GM21619 (cell line): ENCODE data around the gene ANKRD44.

Experiments used
- ATAC-seq: cut with Tn5 transposase; IDR thresholded peaks from one replicate; pipeline ENCODE4 v1.9.1; 2021; ENCODE audit not compliant: unreplicated experiment

ANKRD44 gene

GRCh38 chr2:197322724-197323720, 12.4 kb upstream of the ANKRD44 start:
- ATAC-seq, result peak; percentile 55

DNA sequence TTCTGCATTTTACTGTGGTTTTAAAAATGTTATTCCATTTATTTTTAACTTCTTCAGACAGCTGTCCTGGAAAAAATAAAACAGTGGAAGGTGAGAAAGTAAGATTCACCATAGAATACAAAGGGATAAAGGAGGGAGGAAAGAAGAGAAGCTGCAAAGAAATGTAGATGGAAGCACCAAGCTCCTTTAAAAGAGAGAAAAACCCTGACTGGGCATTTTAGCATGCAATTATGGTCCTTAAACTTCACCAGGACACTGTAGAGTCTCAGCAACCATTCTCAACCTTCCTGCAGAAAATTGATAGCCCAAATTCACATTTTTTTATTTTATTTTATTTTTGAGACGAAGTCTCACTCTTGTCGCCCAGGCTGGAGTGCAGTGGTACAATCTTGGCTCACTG, 11.6 kb upstream of the ANKRD44 start:
- ATAC-seq, result no peak

DNA sequence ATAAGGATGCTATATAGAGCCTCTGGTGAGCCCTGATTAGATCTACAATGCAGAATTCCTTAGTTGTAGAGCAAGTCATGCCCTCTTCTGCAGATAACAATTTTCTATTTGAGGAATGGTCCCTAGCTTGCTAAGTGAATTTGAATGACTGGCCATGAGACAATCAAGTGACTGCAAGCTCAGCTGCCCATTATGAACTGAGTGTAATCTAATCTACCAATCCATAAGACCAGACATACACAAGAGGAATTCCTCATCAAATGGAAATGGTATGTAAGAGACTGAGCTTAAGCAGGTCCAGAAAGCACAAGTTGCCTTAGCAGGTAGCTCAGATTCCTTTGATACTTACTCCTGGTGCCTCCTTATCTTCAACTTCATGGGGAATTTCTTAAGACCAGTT, 4.8 kb upstream of the ANKRD44 start:
- no peak for ATAC-seq

DNA sequence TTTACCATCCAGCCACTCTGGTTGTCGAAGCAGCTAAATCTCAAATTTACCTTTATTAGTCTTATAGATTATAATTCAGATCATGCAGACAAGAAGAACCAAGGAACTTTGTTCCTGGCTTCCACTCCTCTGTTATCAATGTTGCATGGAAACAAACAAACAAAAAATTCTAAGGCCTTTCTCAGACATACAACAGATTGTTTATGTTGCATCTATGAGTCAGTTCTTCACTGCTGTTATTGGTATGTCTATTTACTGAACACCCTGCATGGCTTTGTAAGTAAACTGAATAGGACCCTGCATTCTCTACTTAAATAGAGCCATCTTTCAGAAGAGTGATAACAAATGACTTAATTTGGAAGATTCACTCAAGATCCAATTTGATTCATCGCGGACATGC, 1.6 kb upstream of the ANKRD44 start:
- no peak for ATAC-seq

- no peak for ATAC-seq
These were observed 947 bp upstream of the ANKRD44 start for GRCh38 chr2:197311421-197312033.

DNA sequence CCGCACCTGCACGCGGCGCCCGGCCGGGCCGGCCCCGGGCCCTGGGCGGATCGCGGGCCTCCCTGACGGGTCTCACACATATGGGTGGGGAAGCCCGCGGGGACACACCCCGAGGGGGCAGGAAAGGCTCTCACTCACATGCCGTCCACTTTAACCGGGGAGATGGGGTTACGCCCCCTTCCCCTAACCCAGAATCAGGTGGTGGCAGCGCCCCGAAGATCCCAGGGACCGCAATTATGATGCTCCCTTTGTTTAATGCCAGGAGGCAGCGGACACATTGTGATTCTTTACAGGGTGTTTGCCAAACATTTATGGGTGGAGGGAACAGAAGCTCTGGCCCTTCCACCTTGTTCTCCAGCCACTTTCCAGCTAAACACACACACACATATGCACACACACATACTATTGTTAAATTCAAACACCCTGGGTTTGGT, 424 bp upstream of the ANKRD44 start:
- ATAC-seq, result no peak

DNA sequence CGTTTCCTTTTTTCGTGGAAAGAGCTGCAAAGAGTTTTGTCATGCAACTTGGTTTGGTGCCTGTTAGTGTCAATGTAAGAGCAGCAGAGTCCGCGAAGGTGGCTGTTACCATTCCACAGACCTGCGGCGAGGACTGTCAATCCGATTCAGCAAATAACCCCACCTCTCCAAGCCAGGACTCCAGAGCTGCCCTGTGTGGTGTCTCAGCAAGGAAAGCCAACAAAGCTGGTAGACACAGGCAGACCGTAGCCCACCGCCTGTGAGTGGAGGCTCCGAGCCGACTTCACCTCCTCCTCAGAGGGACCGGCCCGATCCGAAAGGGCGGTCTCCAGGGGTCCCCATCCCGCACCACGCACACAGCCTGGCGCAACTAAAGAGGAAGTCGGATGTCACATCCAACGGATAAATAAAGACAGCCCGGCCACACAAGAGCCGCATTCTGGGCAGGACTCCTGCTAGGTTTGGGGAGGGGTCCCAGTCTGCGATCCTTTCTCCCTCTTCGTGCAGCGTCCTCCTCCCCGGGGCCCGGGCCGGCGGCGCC, 819 bp downstream of the ANKRD44 start:
- no peak for ATAC-seq

GRCh38 chr2:197308996-197309690, 1.4 kb downstream of the ANKRD44 start:
- ATAC-seq, result no peak

- ATAC-seq, result no peak
These were observed 2.0 kb downstream of the ANKRD44 start for GRCh38 chr2:197308585-197308984.

DNA sequence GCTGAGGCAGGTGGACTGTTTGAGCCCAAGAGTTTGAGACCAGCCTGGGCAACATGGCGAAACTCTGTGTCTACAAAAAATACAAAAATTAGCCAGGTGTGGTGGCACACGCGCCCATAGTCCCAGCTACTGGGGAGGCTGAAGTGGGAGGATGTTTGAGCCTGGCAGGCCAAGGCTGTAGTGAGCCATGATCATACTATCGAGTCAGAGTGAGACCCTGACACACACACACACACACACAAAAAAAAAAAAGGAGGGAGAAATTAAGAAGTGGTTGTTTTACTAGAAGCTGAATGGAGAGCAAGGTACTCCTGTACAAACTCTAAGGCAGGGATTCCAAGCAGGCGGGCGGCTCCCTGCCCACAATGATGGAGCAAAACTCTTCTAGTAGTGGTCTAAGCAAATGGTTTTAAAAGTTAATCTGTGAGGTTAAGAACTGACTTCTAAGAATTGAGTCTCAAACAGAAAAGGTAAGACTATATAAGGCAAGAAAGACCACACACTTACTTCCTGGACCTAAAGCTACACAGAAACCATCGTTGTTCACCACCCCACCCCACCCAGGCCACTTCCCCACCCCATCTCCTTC, 2.6 kb downstream of the ANKRD44 start:
- peak; percentile 19 for ATAC-seq

GRCh38 chr2:197307236-197307932, 3.2 kb downstream of the ANKRD44 start:
- ATAC-seq, result no peak

DNA sequence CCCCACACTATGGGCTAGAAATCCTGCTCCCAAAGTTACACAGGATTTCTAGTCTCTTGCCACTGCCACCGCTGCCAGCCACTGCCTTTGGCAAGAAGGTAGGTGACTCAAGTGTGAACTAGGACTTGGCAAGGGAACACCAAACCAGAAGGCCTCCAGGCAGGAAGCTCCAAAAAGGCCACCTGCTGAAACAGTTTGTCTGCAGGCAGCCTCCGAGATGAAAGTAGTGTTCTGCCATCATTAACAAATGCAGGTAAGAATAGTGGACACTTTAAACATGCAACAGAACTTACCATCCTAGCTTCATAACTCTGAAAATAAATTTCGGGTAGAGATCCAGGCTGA, 3.9 kb downstream of the ANKRD44 start:
- no peak for ATAC-seq

DNA sequence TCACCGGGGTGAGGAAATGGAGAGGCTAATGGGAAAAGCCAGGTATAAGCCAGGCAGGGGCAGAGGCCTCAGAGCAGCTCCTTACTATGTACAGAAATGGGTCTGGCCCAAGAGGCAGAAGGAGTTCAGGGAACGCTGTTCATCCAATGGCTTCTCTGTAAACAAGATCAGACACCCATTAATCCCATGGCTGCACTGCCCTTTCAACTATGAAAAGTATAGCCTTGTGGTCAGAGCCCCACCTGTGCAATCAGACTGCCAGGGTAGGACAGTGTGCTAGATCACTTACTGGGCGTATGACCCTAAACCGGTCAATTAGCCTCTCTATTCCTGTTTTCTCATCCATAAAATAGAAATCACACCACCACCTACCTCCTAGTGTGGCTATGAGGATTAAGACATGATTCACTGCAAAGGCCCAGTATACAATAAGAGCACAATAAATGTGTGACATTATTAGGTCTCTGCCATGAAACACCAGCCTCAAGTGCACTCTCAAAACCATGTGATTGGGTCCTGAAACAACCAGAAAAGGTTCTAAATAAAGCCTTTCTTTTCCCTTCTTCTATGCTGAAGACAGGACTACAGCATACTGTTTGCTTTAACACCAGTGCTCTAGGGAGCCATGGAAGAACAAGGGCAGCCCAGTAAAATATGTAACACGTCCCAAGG, 4.4 kb downstream of the ANKRD44 start:
- no peak for ATAC-seq

DNA sequence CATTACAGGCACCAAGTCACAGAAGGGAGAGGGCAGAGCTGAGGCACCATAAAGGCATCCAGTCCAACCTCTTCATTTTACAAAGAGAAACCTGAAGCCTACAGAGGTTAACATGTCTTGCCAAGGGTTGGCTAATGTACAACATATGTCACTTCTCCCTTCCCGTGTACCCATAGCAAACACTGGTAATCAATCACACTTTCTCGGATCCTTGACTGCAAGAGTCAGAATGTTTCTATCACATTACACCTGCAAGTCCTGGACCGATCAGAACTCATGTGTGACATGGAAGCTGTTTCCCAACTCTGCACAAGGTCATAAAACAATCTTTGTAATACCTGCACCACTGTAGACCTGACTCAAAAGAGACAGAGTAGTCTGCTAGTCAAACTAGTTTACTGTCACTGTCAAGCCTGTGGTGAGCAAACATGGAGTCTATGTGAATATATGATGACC, 6.0 kb downstream of the ANKRD44 start:
- peak; percentile 34 for ATAC-seq

DNA sequence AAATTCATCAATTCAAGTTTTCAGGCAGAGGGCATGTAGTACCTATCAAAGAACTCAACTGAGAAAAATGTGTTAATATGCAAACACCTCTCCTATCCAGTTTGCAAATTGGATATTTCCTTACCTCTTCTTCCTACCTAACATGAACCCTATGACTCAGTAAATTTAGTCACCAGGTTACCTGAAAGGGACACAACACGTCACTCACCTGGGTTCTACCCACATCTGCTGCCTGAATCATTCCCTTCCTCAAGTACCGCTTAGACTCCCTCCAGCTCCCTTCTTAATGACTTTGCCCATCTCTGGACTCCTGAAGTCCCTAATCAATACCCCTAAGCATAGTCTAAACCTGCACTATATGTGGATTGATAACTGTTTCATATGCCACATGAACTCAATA, 10.4 kb downstream of the ANKRD44 start:
- ATAC-seq, result no peak

DNA sequence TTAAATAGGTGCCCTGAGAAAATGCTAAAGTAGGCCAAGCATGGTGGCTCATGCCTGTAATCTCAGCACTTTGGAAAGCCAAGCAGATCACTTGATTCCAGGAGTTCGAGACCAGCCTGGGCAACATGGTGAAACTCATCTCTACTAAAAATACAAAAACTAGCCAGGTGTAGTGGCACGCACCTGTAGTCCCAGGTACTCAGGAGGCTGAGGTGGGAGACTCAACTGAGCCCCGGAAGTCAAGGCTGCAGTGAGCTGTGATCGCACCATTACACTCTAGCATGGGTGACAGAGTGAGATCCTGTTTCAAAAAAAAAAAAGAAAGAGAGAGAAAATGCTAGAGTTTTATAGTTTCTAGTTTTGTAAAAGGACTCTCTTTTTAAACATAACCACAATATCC, 12.0 kb downstream of the ANKRD44 start:
- no peak for ATAC-seq

DNA sequence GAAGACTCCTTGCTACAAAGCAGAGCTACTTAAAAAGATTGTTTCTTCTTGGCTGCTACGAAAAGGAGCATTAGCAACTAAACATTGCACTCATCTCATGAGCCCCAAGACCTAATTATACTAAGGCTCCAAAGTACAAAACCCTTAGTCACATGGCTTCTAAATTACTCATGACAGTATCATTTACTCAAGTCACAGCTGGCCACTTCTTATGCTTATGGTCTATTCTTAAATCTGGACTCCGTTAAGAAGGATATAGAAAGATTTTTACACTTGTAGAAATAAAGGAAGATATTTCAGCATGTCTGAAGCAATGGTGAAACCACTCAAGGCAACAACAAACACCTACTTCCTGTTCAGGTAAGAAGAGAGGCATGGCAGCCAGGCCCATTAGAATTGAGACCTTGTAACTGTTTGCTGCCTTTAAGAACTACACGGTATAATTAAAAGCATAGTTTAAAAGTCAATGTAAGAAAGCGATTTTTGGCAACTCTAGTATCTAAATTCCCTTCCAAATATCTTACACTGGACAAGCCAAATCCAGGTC, 12.7 kb downstream of the ANKRD44 start:
- no peak for ATAC-seq

- ATAC-seq, result no peak
These were observed 13.3 kb downstream of the ANKRD44 start for GRCh38 chr2:197297266-197297665.

- ATAC-seq, result no peak
These were observed 13.7 kb downstream of the ANKRD44 start for GRCh38 chr2:197296835-197297234.

- no peak for ATAC-seq
These were observed 16.3 kb downstream of the ANKRD44 start for GRCh38 chr2:197294260-197294659.
